Activated T-helper 2 cell treated with anti-CD3 and anti-CD28 coated beads, Interferon-gamma antibody, Interleukin-2, Interleukin-4, amounts not matched to agents 10 μg/mL and 5 μg/mL and 100 μg/mL, durations not matched to agents 14 hours and 24 hours and 36 hours (primary cell): Measurements from ENCODE around the gene CTXN1. TPM values are rescaled to one million over a fixed set of nuclear protein-coding genes. Genes with fewer than 3 reads are reported as not detected.
"Not testable (repeated sequence)": the region's sequence is repeated elsewhere in the genome, so short reads cannot be mapped to it uniquely, and the experiment has no call there.

Experiments used
- DNase-seq: peaks from one replicate; pipeline ENCODE4 v3.0.0; 2021; ENCODE audit warnings: low spot score
- H3K27ac Mint-ChIP-seq: one replicate; pipeline ENCODE4 v1.8.0; 2021; ENCODE audit warnings: mixed read lengths
- H3K27me3 Mint-ChIP-seq: one replicate; pipeline ENCODE4 v1.8.0; 2021; ENCODE audit warnings: low read depth, mixed read lengths
- H3K36me3 Mint-ChIP-seq: one replicate; pipeline ENCODE4 v1.8.0; 2021; ENCODE audit warnings: low read depth, mixed read lengths
- H3K4me1 Mint-ChIP-seq: one replicate; pipeline ENCODE4 v1.8.0; 2021; ENCODE audit warnings: low read depth, mixed read lengths
- H3K4me3 Mint-ChIP-seq: one replicate; pipeline ENCODE4 v1.8.0; 2021; ENCODE audit warnings: low read depth, mild to moderate bottlenecking, moderate library complexity, mixed read lengths
- H3K9me3 Mint-ChIP-seq: one replicate; pipeline ENCODE4 v1.8.0; 2021; ENCODE audit warnings: mixed read lengths
- intact Hi-C: fragments of 100-400 bp; cut with micrococcal nuclease; formaldehyde crosslinking; loops from one replicate; pipeline ENCODE4 v1.15.1; 2023
- total RNA-seq: library from RNA; stranded (reverse); gene quantifications from 2 replicates; pipeline ENCODE4 v1.2.3, GENCODE V29; 2022

The CTXN1 gene
- total RNA-seq, 1 donor from 2014 or later, result 0.50 TPM

DNA sequence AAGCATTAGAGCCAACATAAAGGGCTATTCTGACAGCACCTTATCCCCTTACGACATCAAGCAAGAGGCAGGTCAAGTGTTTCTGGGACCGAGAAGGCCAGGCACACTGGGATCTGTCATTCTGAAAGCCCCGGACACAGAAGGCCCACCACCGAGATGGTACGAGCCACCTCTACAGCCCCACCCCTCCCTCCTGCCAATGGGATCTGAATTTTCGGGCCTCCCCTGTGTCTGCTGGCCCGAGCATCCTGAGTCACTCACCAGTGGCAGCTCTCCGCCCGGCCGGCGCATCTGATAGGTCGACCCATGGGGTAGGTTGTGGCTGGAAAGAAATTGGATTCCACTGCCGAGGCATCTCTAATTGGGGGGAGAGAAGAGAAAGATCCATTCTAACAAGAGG lies 14.9 kb upstream of the CTXN1 start:
- peak overlapping the region; percentile 47 for H3K4me3 Mint-ChIP-seq
- no peaks in the 10 kb centered on the region for H3K27me3 Mint-ChIP-seq
- peaks cover 26% of the 10 kb centered on the region for H3K36me3 Mint-ChIP-seq
- peaks cover 15% of the 10 kb centered on the region for H3K4me1 Mint-ChIP-seq
- peak overlapping the region; percentile 43 for H3K27ac Mint-ChIP-seq
- no peak for DNase-seq
- H3K9me3 Mint-ChIP-seq, result no peaks in the 10 kb centered on the region
- intact Hi-C loops, result loop anchor here (10.0 kb wide), 1 partner anchor 314 kb away; no protein-coding TSS in a partner anchor

DNA sequence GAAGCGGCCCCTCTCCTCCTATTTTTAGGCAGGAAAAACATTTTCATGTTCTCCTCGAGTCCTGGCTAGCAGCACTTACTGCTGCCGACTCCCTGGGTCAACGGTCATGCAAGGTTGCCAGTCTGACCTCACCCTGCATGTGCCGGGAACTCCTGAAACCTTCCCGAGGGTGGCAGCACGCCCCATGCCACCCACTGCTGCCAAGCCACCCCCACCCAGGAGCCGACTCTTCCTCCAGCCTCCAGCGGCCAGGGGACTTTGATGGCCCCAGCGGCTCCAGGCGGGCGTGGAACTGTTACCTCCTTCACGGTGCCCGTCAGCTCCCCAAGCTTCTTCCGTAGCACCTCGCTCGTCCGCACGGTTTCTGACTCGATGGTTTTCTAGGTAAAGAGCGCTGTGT lies 8.8 kb upstream of the CTXN1 start:
- no peak overlapping the region for H3K4me3 Mint-ChIP-seq
- H3K27ac Mint-ChIP-seq, result no peak overlapping the region
- no peaks in the 10 kb centered on the region for H3K9me3 Mint-ChIP-seq
- peaks cover 45% of the 10 kb centered on the region for H3K36me3 Mint-ChIP-seq
- H3K27me3 Mint-ChIP-seq, result no peaks in the 10 kb centered on the region
- DNase-seq, result no peak
- intact Hi-C loops, result no loop called here
- no peaks in the 10 kb centered on the region for H3K4me1 Mint-ChIP-seq

DNA sequence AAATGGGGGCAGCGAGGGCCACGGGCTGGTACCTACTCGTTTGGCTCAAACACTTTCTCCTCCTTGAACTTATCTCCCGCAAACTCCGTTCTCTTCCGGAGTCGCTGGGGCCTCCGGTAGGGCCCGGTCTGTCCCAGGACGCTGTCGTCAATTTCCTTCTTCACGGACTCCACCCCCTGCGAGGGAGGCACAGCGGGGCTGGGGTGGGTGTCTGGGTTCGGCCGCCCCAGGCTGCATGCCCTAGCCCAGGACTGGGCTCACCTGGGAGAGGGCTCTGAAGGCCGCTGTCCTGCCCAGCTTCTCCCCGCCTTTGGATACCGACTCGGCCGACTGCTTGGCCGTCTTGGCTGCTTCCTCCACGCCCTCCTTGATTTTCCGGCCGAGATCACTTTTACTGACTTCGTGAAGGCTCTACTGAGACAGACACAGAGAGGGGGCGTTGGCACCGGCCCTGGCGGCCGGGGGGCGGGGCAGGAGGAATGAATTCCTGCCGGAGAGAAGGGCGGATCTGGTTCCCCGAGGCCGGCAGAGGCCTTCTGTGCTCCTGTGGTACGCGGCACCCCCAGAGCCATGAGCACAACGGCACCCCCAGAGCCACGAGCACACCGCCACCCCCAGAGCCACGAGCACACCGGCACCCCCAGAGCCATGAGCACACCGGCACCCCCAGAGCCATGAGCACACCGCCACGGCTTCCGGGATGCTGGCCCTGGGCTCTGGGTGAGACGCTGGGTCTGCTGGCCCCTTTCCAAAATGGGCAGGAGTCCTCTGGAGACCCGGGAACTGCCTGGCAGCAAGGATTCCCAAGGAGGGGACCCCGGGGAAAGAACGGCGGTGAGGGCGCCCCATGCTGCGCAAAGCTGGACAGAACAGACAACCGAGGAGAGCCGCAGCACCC lies 8.1 kb upstream of the CTXN1 start:
- peaks cover 3% of the 10 kb centered on the region for H3K4me1 Mint-ChIP-seq
- no peak overlapping the region for H3K4me3 Mint-ChIP-seq
- no peaks in the 10 kb centered on the region for H3K27me3 Mint-ChIP-seq
- intact Hi-C loops, result no loop called here
- no peak for DNase-seq
- no peaks in the 10 kb centered on the region for H3K9me3 Mint-ChIP-seq
- H3K36me3 Mint-ChIP-seq, result peaks cover 44% of the 10 kb centered on the region
- H3K27ac Mint-ChIP-seq, result no peak overlapping the region

DNA sequence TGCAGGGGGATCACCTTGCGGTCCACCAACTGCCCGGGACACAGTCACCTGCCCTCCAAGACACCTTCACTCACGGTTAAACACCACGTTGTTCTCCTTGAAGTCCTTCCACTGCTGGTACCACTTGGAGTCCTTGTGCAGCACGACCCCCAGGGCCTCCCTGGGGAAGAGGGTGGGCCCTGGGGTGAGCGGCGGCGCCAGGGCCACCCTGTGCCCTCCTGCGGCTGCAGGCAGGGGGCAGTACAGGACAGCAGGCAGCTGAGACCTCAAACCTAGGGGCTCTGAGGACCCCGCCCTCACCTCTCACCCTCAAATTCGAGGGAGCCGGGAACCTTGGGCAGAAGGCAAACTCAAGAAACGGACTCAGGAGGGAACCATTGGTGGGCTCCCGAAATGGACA lies 7.5 kb upstream of the CTXN1 start:
- no peak for DNase-seq
- intact Hi-C loops, result no loop called here
- no peaks in the 10 kb centered on the region for H3K9me3 Mint-ChIP-seq
- H3K27me3 Mint-ChIP-seq, result no peaks in the 10 kb centered on the region
- peaks cover 6% of the 10 kb centered on the region for H3K4me1 Mint-ChIP-seq
- H3K4me3 Mint-ChIP-seq, result no peak overlapping the region
- peaks cover 43% of the 10 kb centered on the region for H3K36me3 Mint-ChIP-seq
- H3K27ac Mint-ChIP-seq, result no peak overlapping the region

- intact Hi-C loops, result no loop called here
- Mint-ChIP-seq H3K27ac (no peak overlapping the region), H3K27me3 (no peaks in the 10 kb centered on the region), H3K9me3 (no peaks in the 10 kb centered on the region), H3K4me1 (peaks cover 9% of the 10 kb centered on the region), H3K4me3 (no peak overlapping the region), H3K36me3 (peaks cover 46% of the 10 kb centered on the region)
- DNase-seq, result no peak
Observed at GRCh38 chr19:7932930-7933300, 7.0 kb upstream of the CTXN1 start.

DNA sequence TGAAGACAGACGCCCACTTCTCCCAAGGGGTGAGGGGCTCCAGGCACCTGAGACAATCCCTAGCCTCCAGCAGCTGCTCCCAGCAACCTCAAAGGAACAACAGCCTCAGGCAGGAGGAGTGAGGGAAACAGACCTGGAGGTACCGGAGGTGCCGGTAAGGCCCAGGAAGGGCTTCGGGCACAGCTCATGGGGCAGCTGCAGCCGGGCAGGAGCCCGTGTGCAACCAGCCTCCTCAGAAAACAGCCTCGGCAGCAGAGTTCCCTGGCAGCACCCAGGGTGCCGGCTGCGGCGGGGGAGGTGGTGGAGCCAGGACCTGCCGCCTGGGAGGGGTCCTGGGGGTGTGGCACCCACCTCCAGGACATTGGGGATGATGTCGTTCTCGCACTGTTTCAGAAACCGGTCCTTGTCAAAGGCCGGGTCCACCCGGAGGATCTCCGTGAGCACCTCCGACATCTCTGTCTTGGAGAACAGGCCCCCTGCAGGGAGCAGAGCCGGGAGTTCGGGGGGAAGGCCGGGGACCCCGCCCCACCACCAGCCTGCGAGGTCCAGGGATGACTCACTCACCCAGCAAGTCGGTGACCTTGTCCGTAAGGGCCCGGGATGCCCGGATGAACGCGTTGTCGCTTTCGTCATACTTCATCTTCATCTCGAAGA lies 6.5 kb upstream of the CTXN1 start:
- DNase-seq, result no peak
- intact Hi-C loops, result no loop called here
- H3K27me3 Mint-ChIP-seq, result no peaks in the 10 kb centered on the region
- no peak overlapping the region for H3K27ac Mint-ChIP-seq
- no peak overlapping the region for H3K4me3 Mint-ChIP-seq
- H3K9me3 Mint-ChIP-seq, result no peaks in the 10 kb centered on the region
- peaks cover 46% of the 10 kb centered on the region for H3K36me3 Mint-ChIP-seq
- H3K4me1 Mint-ChIP-seq, result peaks cover 9% of the 10 kb centered on the region

- intact Hi-C loops, result no loop called here
- Mint-ChIP-seq H3K27me3 (no peaks in the 10 kb centered on the region), H3K4me3 (no peak overlapping the region), H3K27ac (no peak overlapping the region), H3K9me3 (no peaks in the 10 kb centered on the region), H3K36me3 (peaks cover 43% of the 10 kb centered on the region), H3K4me1 (peaks cover 9% of the 10 kb centered on the region)
- no peak for DNase-seq
Observed at GRCh38 chr19:7931221-7932061, 5.5 kb upstream of the CTXN1 start.

DNA sequence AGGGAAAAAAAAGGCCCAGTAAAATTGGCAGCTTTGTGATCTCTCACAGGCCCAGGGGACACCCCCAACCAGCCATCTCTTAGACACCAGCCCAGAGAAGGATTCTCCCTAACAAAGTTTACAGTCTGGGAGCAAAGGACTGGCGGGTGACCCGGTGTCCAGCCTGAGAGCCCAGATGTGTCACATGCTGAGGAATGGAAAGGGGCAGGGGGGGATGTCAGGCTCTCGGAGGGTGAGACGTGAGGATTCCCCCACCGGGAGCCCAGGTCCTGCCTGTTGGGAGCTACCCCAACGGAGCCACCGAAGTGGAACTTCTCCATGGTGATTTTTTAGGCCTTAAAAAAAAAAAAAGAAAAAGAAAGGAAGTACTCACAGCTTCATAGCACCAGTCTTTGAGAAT lies 4.8 kb upstream of the CTXN1 start:
- peaks cover 41% of the 10 kb centered on the region for H3K36me3 Mint-ChIP-seq
- H3K4me3 Mint-ChIP-seq, result no peak overlapping the region

DNA sequence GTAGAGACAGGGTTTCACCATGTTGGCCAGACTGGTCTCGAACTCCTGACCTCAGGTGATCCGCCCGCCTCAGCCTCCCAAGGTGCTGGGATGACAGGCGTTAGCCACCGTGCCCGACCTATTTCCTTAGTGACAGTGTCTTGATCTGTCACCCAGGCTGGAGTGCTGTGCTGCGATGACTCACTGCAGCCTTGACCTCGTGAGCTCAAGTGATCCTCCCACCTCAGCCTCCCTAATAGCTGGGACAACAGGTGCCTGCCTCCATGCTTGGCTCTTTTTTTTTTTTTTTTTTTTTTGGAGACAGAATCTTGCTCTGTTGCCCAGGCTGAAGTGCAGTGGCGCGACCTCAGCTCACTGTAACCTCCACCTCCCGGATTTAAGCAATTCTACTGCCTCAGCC lies 4.1 kb upstream of the CTXN1 start:
- not testable (repeated sequence) for H3K27ac Mint-ChIP-seq

More for the DNA sequence above, 4.8 kb upstream of the CTXN1 start:
- Mint-ChIP-seq H3K4me1 (peaks cover 11% of the 10 kb centered on the region), H3K9me3 (no peaks in the 10 kb centered on the region), H3K27me3 (no peaks in the 10 kb centered on the region), H3K27ac (no peak overlapping the region)
- intact Hi-C loops, result no loop called here
- DNase-seq, result no peak

DNA sequence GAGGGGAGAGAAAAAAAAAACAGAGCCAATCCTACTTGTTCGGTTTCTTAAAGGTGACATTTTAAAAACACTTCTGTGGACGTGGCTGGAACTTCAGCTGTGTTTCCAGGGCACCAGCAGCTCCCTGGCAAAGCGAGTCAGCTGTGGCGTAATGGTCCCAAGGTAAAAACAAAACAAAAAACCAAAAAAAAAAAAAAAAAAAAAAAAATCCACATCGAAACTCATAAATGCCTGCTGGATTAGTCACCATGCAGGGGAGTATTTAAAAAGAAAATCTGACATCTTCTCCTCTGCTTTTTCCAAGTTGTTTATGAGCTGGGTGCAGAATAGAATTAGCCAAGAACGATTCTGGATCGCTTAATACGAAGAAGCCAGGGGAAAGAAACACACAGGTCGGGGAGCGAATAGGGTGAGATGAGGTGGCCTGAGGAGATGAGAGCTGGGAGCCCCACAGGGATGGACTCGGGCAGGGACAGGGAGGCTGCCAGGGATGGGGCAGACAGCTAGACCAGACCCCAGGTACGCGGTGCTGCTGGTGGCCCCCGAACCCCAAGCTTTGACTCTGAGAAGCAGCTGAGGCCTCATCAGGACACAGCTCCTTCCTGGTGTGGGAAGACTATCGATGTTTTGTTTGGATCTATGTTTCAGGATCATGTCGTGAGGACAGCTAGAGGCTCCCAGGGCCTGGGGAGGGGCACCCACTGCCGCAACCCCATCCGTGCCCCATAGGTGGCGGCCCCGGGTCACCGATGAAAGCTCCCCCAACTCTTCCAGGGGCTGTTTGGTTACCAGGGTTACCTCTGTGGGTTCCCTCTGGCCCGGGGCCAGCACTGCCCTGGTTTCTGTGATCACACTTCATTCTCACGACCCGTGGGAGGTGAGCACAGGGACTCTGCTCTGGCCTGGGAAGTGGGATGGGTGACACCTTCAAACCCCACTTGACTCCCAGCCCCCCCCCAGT lies 3.1 kb upstream of the CTXN1 start:
- H3K27me3 Mint-ChIP-seq, result no peaks in the 10 kb centered on the region
- no peak overlapping the region for H3K27ac Mint-ChIP-seq
- peaks cover 12% of the 10 kb centered on the region for H3K4me1 Mint-ChIP-seq
- intact Hi-C loops, result no loop called here
- no peaks in the 10 kb centered on the region for H3K9me3 Mint-ChIP-seq
- H3K36me3 Mint-ChIP-seq, result peaks cover 30% of the 10 kb centered on the region
- DNase-seq, result peak; percentile 49
- H3K4me3 Mint-ChIP-seq, result no peak overlapping the region

More for the DNA sequence above, 4.1 kb upstream of the CTXN1 start:
- H3K9me3 Mint-ChIP-seq, DNase-seq, H3K4me3 Mint-ChIP-seq, H3K27me3 Mint-ChIP-seq, intact Hi-C loops: not testable (repeated sequence)
- peaks cover 34% of the 10 kb centered on the region for H3K36me3 Mint-ChIP-seq
- peaks cover 12% of the 10 kb centered on the region for H3K4me1 Mint-ChIP-seq

- no peak for DNase-seq
- peaks cover 27% of the 10 kb centered on the region for H3K36me3 Mint-ChIP-seq
- no peak overlapping the region for H3K4me3 Mint-ChIP-seq
- H3K4me1 Mint-ChIP-seq, result peaks cover 12% of the 10 kb centered on the region
- no peak overlapping the region for H3K27ac Mint-ChIP-seq
- H3K9me3 Mint-ChIP-seq, result no peaks in the 10 kb centered on the region
- no peaks in the 10 kb centered on the region for H3K27me3 Mint-ChIP-seq
- intact Hi-C loops, result no loop called here
Observed at GRCh38 chr19:7928334-7928706, 2.4 kb upstream of the CTXN1 start.
